WTC11 (cell line): ENCODE measurements around the gene HSDL2. TPM values are rescaled to one million over a fixed set of nuclear protein-coding genes. Genes with fewer than 3 reads are reported as not detected.

Experiments used
- ATAC-seq: fragments of 200-7000 bp; cut with Tn5 transposase; 2 replicates; pipeline ENCODE4 v1.10.0; 2021; ENCODE audit warnings: mild to moderate bottlenecking, moderate library complexity
- CTCF ChIA-PET: fragments of 300-600 bp; sonication (Branson Sonifier 250); formaldehyde crosslinking; loops from one replicate; lab custom pipeline; 2021; ENCODE audit warnings: antibody characterized with exemption; lab: Charles Lee
- POLR2A ChIA-PET: fragments of 350-600 bp; sonication (Branson Sonifier 250); formaldehyde crosslinking; loops from one replicate; lab custom pipeline; 2021; ENCODE audit warnings: antibody characterized with exemption; lab: Charles Lee
- DNase-seq: peaks from one replicate; pipeline ENCODE4 v3.0.0; 2021; ENCODE audit warnings: low spot score
- H3K27ac Mint-ChIP-seq: 2 replicates; pipeline ENCODE4 v1.8.0; 2021; ENCODE audit warnings: mixed read lengths
- H3K27me3 Mint-ChIP-seq: 2 replicates; pipeline ENCODE4 v1.8.0; 2021; ENCODE audit warnings: low read depth, mild to moderate bottlenecking, moderate library complexity, mixed read lengths
- H3K36me3 Mint-ChIP-seq: 2 replicates; pipeline ENCODE4 v1.8.0; 2021; ENCODE audit warnings: mixed read lengths
- H3K4me1 Mint-ChIP-seq: 2 replicates; pipeline ENCODE4 v1.8.0; 2022; ENCODE audit warnings: mixed read lengths
- H3K4me3 Mint-ChIP-seq: 2 replicates; pipeline ENCODE4 v1.8.0; 2021; ENCODE audit warnings: mild to moderate bottlenecking, moderate library complexity, mixed read lengths
- H3K9me3 Mint-ChIP-seq: 2 replicates; pipeline ENCODE4 v1.8.0; 2021; ENCODE audit warnings: mixed read lengths
- AR ChIP-seq: fragments of 250-450 bp; sonication (Bioruptor Pico); IDR thresholded peaks from 2 replicates; pipeline ENCODE4 v1.9.0; 2021; ENCODE audit warnings: mild to moderate bottlenecking
- CREM ChIP-seq: sonication (generic); formaldehyde crosslinking; IDR thresholded peaks from 2 replicates; pipeline ENCODE4 v1.8.1; 2022; ENCODE audit warnings: mild to moderate bottlenecking, missing genetic modification reagents, moderate library complexity
- FOXK1 ChIP-seq: sonication (generic); formaldehyde crosslinking; IDR thresholded peaks from 2 replicates; pipeline ENCODE4 v1.8.0; 2022; ENCODE audit warnings: mild to moderate bottlenecking, moderate library complexity, missing genetic modification reagents
- KAT7 ChIP-seq: sonication (generic); formaldehyde crosslinking; IDR thresholded peaks from 2 replicates; pipeline ENCODE4 v1.8.1; 2023; ENCODE audit warnings: missing genetic modification reagents, mild to moderate bottlenecking, borderline replicate concordance
- MAX ChIP-seq: sonication (generic); formaldehyde crosslinking; IDR thresholded peaks from 2 replicates; pipeline ENCODE4 v1.8.0; 2022; ENCODE audit warnings: mild to moderate bottlenecking, missing genetic modification reagents
- NR3C1 ChIP-seq: sonication (generic); formaldehyde crosslinking; conservative IDR thresholded peaks from 2 replicates; pipeline ENCODE4 v1.8.1; 2023; ENCODE audit warnings: low read depth, mild to moderate bottlenecking, missing genetic modification reagents
- PRDM15 ChIP-seq: sonication (generic); formaldehyde crosslinking; IDR thresholded peaks from 2 replicates; pipeline ENCODE4 v1.8.0; 2022; ENCODE audit warnings: missing genetic modification reagents
- SP1 ChIP-seq: sonication (generic); formaldehyde crosslinking; conservative IDR thresholded peaks from 2 replicates; pipeline ENCODE4 v1.8.1; 2022; ENCODE audit warnings: missing genetic modification reagents
- USF2 ChIP-seq: sonication (generic); formaldehyde crosslinking; IDR thresholded peaks from 2 replicates; pipeline ENCODE4 v1.8.1; 2023; ENCODE audit warnings: mild to moderate bottlenecking, missing genetic modification reagents, moderate library complexity
- ZNF219 ChIP-seq: sonication (generic); formaldehyde crosslinking; IDR thresholded peaks from 2 replicates; pipeline ENCODE4 v1.8.0; 2023; ENCODE audit warnings: missing genetic modification reagents, mild to moderate bottlenecking, borderline replicate concordance
- total RNA-seq: library from RNA; stranded (reverse); gene quantifications from 3 replicates; pipeline ENCODE4 v1.2.3, GENCODE V29; 2021

Gene HSDL2
- total RNA-seq, 1 experiment from 2014 or later, result 13.8 TPM

GRCh38 chr9:112341730-112342129, 38.2 kb upstream of the HSDL2 start (continued):
- TF ChIP-seq AR (CRISPR knock-in tag), result no peak
- TF ChIP-seq KAT7 (CRISPR knock-in tag), result no peak
- TF ChIP-seq USF2 (CRISPR knock-in tag), result no peak
- TF ChIP-seq NR3C1 (CRISPR knock-in tag), result no peak

GRCh38 chr9:112348257-112349007, 31.5 kb upstream of the HSDL2 start:
- CTCF ChIA-PET, result interaction anchor here (1.0 to 1.7 kb wide), 4 partner anchors 15 to 251 kb away, joined by 3 to 6 read pairs (median 4); partner anchors contain the start of gene PTBP3
- POLR2A ChIA-PET, result no interaction called here
- peak overlapping the region; percentile 96 for H3K27ac Mint-ChIP-seq

More at GRCh38 chr9:112348257-112349007, 31.5 kb upstream of the HSDL2 start:
- ATAC-seq (peak; percentile 73), DNase-seq (peak; percentile 79)
- Mint-ChIP-seq H3K4me1 (peaks cover 21% of the 10 kb centered on the region), H3K36me3 (no peaks in the 10 kb centered on the region), H3K4me3 (peak overlapping the region; percentile 65), H3K27me3 (no peaks in the 10 kb centered on the region; the same call in 1 of the 2 replicates), H3K9me3 (peaks cover 12% of the 10 kb centered on the region; the same call in 1 of the 2 replicates)
- no peak for TF ChIP-seq PRDM15 (CRISPR knock-in tag)
- TF ChIP-seq CREM (CRISPR knock-in tag), result no peak
- TF ChIP-seq SP1 (CRISPR knock-in tag), result 0 out of 2 replicates have a peak, but pooled peaks have one; percentile 31
- peak; percentile 80; the same call in 1 of the 2 replicates for TF ChIP-seq FOXK1 (CRISPR knock-in tag)
- peak; percentile 62; the same call in 1 of the 2 replicates for TF ChIP-seq MAX (CRISPR knock-in tag)
- TF ChIP-seq ZNF219 (CRISPR knock-in tag), result no peak
- no peak for TF ChIP-seq AR (CRISPR knock-in tag)
